ENCODE results near the gene ACAA2.

GRCh38 chr18:49745045-49746014, 68.0 kb downstream of the ACAA2 start:
- TF ChIP-seq CTCF (IDR thresholded peaks at IDR 0.05): no peak
- no peak for TF ChIP-seq POLR2A (IDR thresholded peaks at IDR 0.05)
